ENCODE results near the gene MYO15A. TPM values are rescaled to one million over a fixed set of nuclear protein-coding genes. Genes with fewer than 3 reads are reported as not detected.
A peak's percentile ranks its signal among the peaks of the same experiment; 100 is the strongest.

Gene MYO15A
- total RNA-seq, 1 experiment from 2014 or later = 0.26 TPM

- no TSS peak for BruUV-seq (replicated peaks)
- H3F3A ChIP-seq (ENCODE audit: low read length, unreplicated experiment) = no peaks in the 10 kb centered on the region
- no peaks in the 10 kb centered on the region for H3K27me3 ChIP-seq (ENCODE audit: low read length)
- 0 out of 2 replicates have a peak overlapping the region, but pooled peaks have one; percentile 5 for H2AFZ ChIP-seq (ENCODE audit: low read length)
- intact Hi-C loops (cut with micrococcal nuclease) = loop anchor here (1.0 kb wide), 1 partner anchor 42 kb away; the partner anchor contains the start of gene ALKBH5
- no peaks in the 10 kb centered on the region for H3K9me3 ChIP-seq (ENCODE audit: low read length)
- H3K36me3 ChIP-seq (ENCODE audit: low read depth, low read length) = no peaks in the 10 kb centered on the region
- no peaks in the 10 kb centered on the region for H3K9me2 ChIP-seq (replicated peaks; ENCODE audit: low read length)
- H3K79me2 ChIP-seq (ENCODE audit: low read length) = no peaks in the 10 kb centered on the region
- no peaks in the 10 kb centered on the region for H4K20me1 ChIP-seq (ENCODE audit: low read length)
- ATAC-seq (peak; percentile 54; the same call in 1 of the 2 replicates), DNase-seq (peak; percentile 82)
- H3K4me1 ChIP-seq (ENCODE audit: insufficient read depth, low read length) = no peaks in the 10 kb centered on the region
- no peak overlapping the region for H3K4me2 ChIP-seq (ENCODE audit: low read length)
- no peak overlapping the region for H3K27ac ChIP-seq (ENCODE audit: low read length)
- no peak for TF ChIP-seq EZH2 (IDR thresholded peaks at IDR 0.05; ENCODE audit: low read length, unreplicated experiment)
- peak; percentile 79 for TF ChIP-seq CTCF (conservative IDR thresholded peaks at IDR 0.05; ENCODE audit: low read depth, low read length)
- POLR2A ChIA-PET (ENCODE audit: unreplicated experiment) = no interaction called here
- CTCF ChIA-PET = no interaction called here
- H3K9ac ChIP-seq (ENCODE audit: low read length) = no peak overlapping the region
- no peak overlapping the region for H3K4me3 ChIP-seq (ENCODE audit: low read length)
Observed at GRCh38 chr17:18141210-18141803, 32.8 kb downstream of the MYO15A start.

DNA sequence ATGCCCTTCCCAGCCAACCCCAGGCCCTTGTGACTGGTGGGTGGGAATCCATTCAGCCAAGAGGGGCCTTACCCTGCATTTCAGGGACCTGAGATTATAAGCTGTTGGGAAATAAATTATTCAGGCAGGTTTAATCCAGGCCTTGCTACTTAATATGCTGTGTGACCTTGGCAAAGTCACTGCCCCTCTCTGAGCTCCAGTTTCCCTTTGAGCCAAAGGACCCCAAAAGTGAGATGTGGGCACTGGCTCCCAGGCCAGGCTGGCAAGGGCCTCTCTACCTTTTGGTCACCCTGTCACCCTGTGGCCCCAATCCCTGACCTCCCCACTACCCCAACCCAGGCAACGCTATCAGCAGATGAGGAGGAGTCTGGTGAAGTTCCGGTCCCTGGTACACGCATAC lies 33.9 kb downstream of the MYO15A start:
- ATAC-seq (no peak), DNase-seq (no peak)
- intact Hi-C loops (cut with micrococcal nuclease) = no loop called here
- no peaks in the 10 kb centered on the region for H3K4me1 ChIP-seq (ENCODE audit: insufficient read depth, low read length)
- H3K4me2 ChIP-seq (ENCODE audit: low read length) = no peak overlapping the region
- H3F3A ChIP-seq (ENCODE audit: low read length, unreplicated experiment) = no peaks in the 10 kb centered on the region
- H3K27ac ChIP-seq (ENCODE audit: low read length) = no peak overlapping the region
- H3K79me2 ChIP-seq (ENCODE audit: low read length) = no peaks in the 10 kb centered on the region
- H4K20me1 ChIP-seq (ENCODE audit: low read length) = no peaks in the 10 kb centered on the region
- ChIA-PET POLR2A (ENCODE audit: unreplicated experiment) (no interaction called here), CTCF (no interaction called here)
- TF ChIP-seq EZH2 (IDR thresholded peaks at IDR 0.05; ENCODE audit: low read length, unreplicated experiment) (no peak), EZH2phosphoT487 (IDR thresholded peaks at IDR 0.05; ENCODE audit: borderline replicate concordance, low read length) (no peak), CTCF (conservative IDR thresholded peaks at IDR 0.05; ENCODE audit: low read depth, low read length) (no peak)
- H3K9me2 ChIP-seq (replicated peaks; ENCODE audit: low read length) = no peaks in the 10 kb centered on the region
- no peak overlapping the region for H2AFZ ChIP-seq (ENCODE audit: low read length)
- no TSS peak for BruUV-seq (replicated peaks)
- H3K4me3 ChIP-seq (ENCODE audit: low read length) = no peak overlapping the region
- no peaks in the 10 kb centered on the region for H3K36me3 ChIP-seq (ENCODE audit: low read depth, low read length)
- no peak overlapping the region for H3K9ac ChIP-seq (ENCODE audit: low read length)
- no peaks in the 10 kb centered on the region for H3K9me3 ChIP-seq (ENCODE audit: low read length)
- no peaks in the 10 kb centered on the region for H3K27me3 ChIP-seq (ENCODE audit: low read length)

GRCh38 chr17:18143044-18143936 lies 34.7 kb downstream of the MYO15A start:
- H3K27ac ChIP-seq (ENCODE audit: low read length) = no peak overlapping the region
- POLR2A ChIA-PET (ENCODE audit: unreplicated experiment) = no interaction called here
- H3K9me2 ChIP-seq (replicated peaks; ENCODE audit: low read length) = no peaks in the 10 kb centered on the region
- DNase-seq (peak; percentile 43), ATAC-seq (no peak)
- no peak overlapping the region for H3K4me2 ChIP-seq (ENCODE audit: low read length)
- H2AFZ ChIP-seq (ENCODE audit: low read length) = no peak overlapping the region
- H4K20me1 ChIP-seq (ENCODE audit: low read length) = no peaks in the 10 kb centered on the region
- no peaks in the 10 kb centered on the region for H3K4me1 ChIP-seq (ENCODE audit: insufficient read depth, low read length)
- no TSS peak for BruUV-seq (replicated peaks)
- TF ChIP-seq EZH2 (IDR thresholded peaks at IDR 0.05; ENCODE audit: low read length, unreplicated experiment) (no peak), CTCF (conservative IDR thresholded peaks at IDR 0.05; ENCODE audit: low read depth, low read length) (peak; percentile 60)
- no peaks in the 10 kb centered on the region for H3F3A ChIP-seq (ENCODE audit: low read length, unreplicated experiment)
- no peaks in the 10 kb centered on the region for H3K9me3 ChIP-seq (ENCODE audit: low read length)
- intact Hi-C loops (cut with micrococcal nuclease) = no loop called here
- H3K27me3 ChIP-seq (ENCODE audit: low read length) = no peaks in the 10 kb centered on the region
- H3K36me3 ChIP-seq (ENCODE audit: low read depth, low read length) = no peaks in the 10 kb centered on the region
- no peak overlapping the region for H3K4me3 ChIP-seq (ENCODE audit: low read length)
- no peaks in the 10 kb centered on the region for H3K79me2 ChIP-seq (ENCODE audit: low read length)
- CTCF ChIA-PET = no interaction called here
- H3K9ac ChIP-seq (ENCODE audit: low read length) = no peak overlapping the region

All from PC-3 (cell line).